GM23248 (cell line): ENCODE data around the gene PYY. TPM values are rescaled to one million over a fixed set of nuclear protein-coding genes. Genes with fewer than 3 reads are reported as not detected.

ENCODE experiments used
- DNase-seq: peaks from one replicate; pipeline ENCODE4 v3.0.0-alpha.2; 2015
- H2AFZ ChIP-seq: fragments of 200-600 bp; sonication (generic); 2 replicates; pipeline ENCODE4 v1.6.1; 2016; ENCODE audit warnings: antibody characterized with exemption
- H3F3A ChIP-seq: fragments of 200-600 bp; sonication (generic); 2 replicates; pipeline ENCODE4 v1.6.1; 2016; ENCODE audit warnings: mild to moderate bottlenecking, antibody characterized with exemption, mixed run types; ENCODE audit not compliant: insufficient read depth
- H3K27ac ChIP-seq: fragments of 200-600 bp; sonication (generic); 2 replicates; pipeline ENCODE4 v1.5.1; 2016; ENCODE audit warnings: mild to moderate bottlenecking
- H3K27me3 ChIP-seq: fragments of 200-600 bp; sonication (generic); replicated peaks from 2 replicates; pipeline ENCODE4 v1.6.1; 2016; ENCODE audit warnings: mild to moderate bottlenecking; ENCODE audit not compliant: insufficient read depth
- H3K36me3 ChIP-seq: fragments of 200-600 bp; sonication (generic); 2 replicates; pipeline ENCODE4 v1.6.1; 2016; ENCODE audit warnings: low read depth, mild to moderate bottlenecking
- H3K4me1 ChIP-seq: fragments of 200-600 bp; sonication (generic); 2 replicates; pipeline ENCODE4 v1.6.1; 2016; ENCODE audit warnings: mild to moderate bottlenecking; ENCODE audit not compliant: insufficient read depth
- H3K4me2 ChIP-seq: fragments of 200-600 bp; sonication (generic); one replicate; pipeline ENCODE4 v1.6.1; 2016; ENCODE audit warnings: mild to moderate bottlenecking; ENCODE audit not compliant: unreplicated experiment
- H3K4me3 ChIP-seq: fragments of 200-600 bp; sonication (generic); 2 replicates; pipeline ENCODE4 v1.5.1; 2016; ENCODE audit warnings: mild to moderate bottlenecking
- H3K79me2 ChIP-seq: fragments of 200-600 bp; sonication (generic); 2 replicates; pipeline ENCODE4 v1.6.1; 2016; ENCODE audit warnings: mild to moderate bottlenecking; ENCODE audit not compliant: insufficient read depth
- H3K9ac ChIP-seq: fragments of 200-600 bp; sonication (generic); 2 replicates; pipeline ENCODE4 v1.6.1; 2016; ENCODE audit warnings: mild to moderate bottlenecking
- H3K9me2 ChIP-seq: fragments of 200-600 bp; sonication (generic); 2 replicates; pipeline ENCODE4 v1.6.1; 2016; ENCODE audit warnings: mixed run types, mild to moderate bottlenecking, moderate library complexity; ENCODE audit not compliant: insufficient read depth
- H3K9me3 ChIP-seq: fragments of 200-600 bp; sonication (generic); one replicate; pipeline ENCODE4 v1.6.1; 2017; ENCODE audit warnings: low read depth
- H4K20me1 ChIP-seq: fragments of 200-600 bp; sonication (generic); 2 replicates; pipeline ENCODE4 v1.6.0; 2016; ENCODE audit not compliant: insufficient read depth
- EZH2 ChIP-seq: fragments of 200-600 bp; sonication (generic); IDR thresholded peaks from 2 replicates; pipeline ENCODE4 v1.6.1; 2018; ENCODE audit warnings: antibody characterized with exemption, mild to moderate bottlenecking; ENCODE audit not compliant: insufficient read depth, poor library complexity, severe bottlenecking
- EZH2phosphoT487 ChIP-seq: fragments of 200-600 bp; sonication (generic); IDR thresholded peaks from 2 replicates; pipeline ENCODE4 v1.6.1; 2018; ENCODE audit warnings: antibody characterized with exemption, moderate library complexity, mild to moderate bottlenecking, low read depth; ENCODE audit not compliant: insufficient read depth
- WGBS, 2 experiments: methylation state at CpG; one replicate each; pipeline ENCODE4 v1.1.6; 2015 to 2017; ENCODE audit warnings: low lambda C conversion rate in 2 of 2, low coverage in 1 of 2; ENCODE audit errors: missing lambda C conversion rate in 2 of 2; 5-methylcytosine and 5-hydroxymethylcytosine counted together
- in situ Hi-C: fragments of 300-500 bp; cut with MboI; formaldehyde crosslinking; loops from 2 replicates; pipeline ENCODE4 v1.15.0; 2020
- polyA plus RNA-seq: library from polyadenylated mRNA; unstranded; fragments of >200 nt; fragmentation: Nextera tagmentation; extraction: Ambion mirVana; gene quantifications from 2 replicates; pipeline ENCODE4 v1.2.1, GENCODE V29; 2016
- total RNA-seq: library from RNA; depleted of rRNA; stranded (reverse); fragments of >200 nt; shearing (Covaris generic); gene quantifications from 2 replicates; pipeline ENCODE4 v1.2.3, GENCODE V29; 2014

PYY gene
- total and polyA plus RNA-seq, 2 experiments from 2014 or later, result not detected

DNA sequence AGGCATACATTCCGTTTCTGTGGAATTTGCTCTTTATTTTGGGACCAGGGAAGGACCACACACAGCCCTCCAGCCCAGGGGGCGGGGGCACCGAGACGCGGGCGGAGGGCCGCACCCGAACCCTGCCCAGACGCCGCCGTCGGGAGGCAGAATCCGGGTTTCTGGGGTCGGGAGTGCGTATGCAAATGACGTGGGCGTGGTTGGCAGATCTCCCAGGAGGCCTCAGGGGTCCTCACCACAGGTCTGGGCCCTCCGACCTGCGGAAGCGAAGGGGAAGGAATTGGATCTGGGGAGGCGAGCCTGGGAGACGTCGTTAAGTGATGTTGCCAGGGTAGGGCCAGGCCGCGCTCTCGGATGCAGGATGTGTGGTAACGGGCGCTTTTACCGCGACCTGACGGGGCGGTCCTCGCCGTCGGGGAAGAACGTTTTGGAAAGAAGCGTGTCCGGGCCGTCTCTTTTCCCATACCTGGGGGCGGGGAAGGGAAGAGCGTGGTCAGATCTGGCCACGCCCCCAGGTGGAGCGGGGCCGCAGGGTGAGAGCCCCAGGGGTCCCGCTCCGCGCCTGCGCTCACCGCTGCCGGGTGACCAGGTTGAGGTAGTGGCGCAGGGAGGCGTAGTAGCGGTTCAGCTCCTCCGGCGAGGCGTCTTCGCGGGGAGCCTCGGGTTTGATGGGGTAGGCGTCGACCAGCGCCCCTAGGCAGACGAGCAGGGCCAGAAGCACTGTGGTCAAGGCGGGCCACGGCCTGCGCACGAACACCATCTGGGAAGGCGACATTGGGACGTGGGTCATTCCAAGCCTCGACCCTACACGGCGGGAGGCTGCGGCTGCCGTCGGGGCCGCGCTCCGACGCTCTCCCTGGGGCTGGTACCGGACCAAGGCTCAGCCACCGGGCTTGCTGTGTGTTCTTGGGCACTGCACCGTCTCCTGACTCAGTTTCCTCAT, 745 bp downstream of the PYY start:
- no peaks in the 10 kb centered on the region for H3K9me3 ChIP-seq
- 6% methylated on average over 60 to 75 of the region's 82 CpGs for WGBS, 2 experiments
- peak overlapping the region; percentile 14 for H3K4me2 ChIP-seq
- no peaks in the 10 kb centered on the region for H3K9me2 ChIP-seq
- H4K20me1 ChIP-seq, result no peaks in the 10 kb centered on the region
- no peak overlapping the region for H3K27ac ChIP-seq
- 0 out of 2 replicates have a peak overlapping the region, but pooled peaks have one; percentile 7 for H3K4me3 ChIP-seq
- no peaks in the 10 kb centered on the region for H3K79me2 ChIP-seq
- no peaks in the 10 kb centered on the region for H3K4me1 ChIP-seq
- H3K27me3 ChIP-seq, result peaks cover 40% of the 10 kb centered on the region
- in situ Hi-C loops, result no loop called here
- H3K9ac ChIP-seq, result no peak overlapping the region
- TF ChIP-seq EZH2phosphoT487 (0 out of 2 replicates have a peak, but pooled peaks have one; percentile 69), EZH2 (peak; percentile 93)
- peak; percentile 19 for DNase-seq
- no peak overlapping the region for H2AFZ ChIP-seq
- H3K36me3 ChIP-seq, result no peaks in the 10 kb centered on the region
- no peaks in the 10 kb centered on the region for H3F3A ChIP-seq

- TF ChIP-seq EZH2 (no peak), EZH2phosphoT487 (no peak)
- Histone ChIP-seq H3K27ac (no peak overlapping the region), H3K79me2 (no peaks in the 10 kb centered on the region), H4K20me1 (no peaks in the 10 kb centered on the region), H3K4me1 (no peaks in the 10 kb centered on the region), H3K9me3 (no peaks in the 10 kb centered on the region), H3K4me3 (0 out of 2 replicates have a peak overlapping the region, but pooled peaks have one; percentile 7), H3K4me2 (peak overlapping the region; percentile 14), H3K9me2 (no peaks in the 10 kb centered on the region), H3K27me3 (peaks cover 40% of the 10 kb centered on the region), H3K9ac (no peak overlapping the region), H3F3A (no peaks in the 10 kb centered on the region), H3K36me3 (no peaks in the 10 kb centered on the region), H2AFZ (no peak overlapping the region)
- 2 to 5% methylated on average over 18 to 19 of the region's 19 CpGs for WGBS, 2 experiments
- peak; percentile 34 for DNase-seq
- in situ Hi-C loops, result no loop called here
Measured at GRCh38 chr17:43952351-43952723, 1.4 kb downstream of the PYY start.

DNA sequence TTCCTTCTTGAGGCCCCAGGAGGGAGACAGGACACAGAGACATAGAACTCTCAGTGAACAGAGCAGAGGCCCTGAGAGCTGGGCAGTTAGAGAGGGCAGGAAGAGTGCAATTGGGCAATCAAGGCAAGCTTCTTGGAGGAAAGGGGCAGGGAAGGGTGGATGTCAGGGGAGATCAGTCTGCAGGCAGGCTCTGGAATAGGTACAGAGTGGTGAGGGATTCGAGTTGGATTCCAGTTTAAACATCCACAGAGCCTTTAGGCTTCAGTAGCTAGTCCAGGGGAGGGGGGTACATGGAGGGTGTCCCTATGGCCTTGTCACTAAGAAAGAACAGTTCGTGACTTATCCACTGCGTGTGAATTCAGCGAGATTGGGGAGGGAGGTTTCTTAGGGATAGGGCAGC, 2.0 kb downstream of the PYY start:
- no peak for DNase-seq
- Histone ChIP-seq H3K9ac (no peak overlapping the region), H3K79me2 (no peaks in the 10 kb centered on the region), H3K4me1 (no peaks in the 10 kb centered on the region), H3K36me3 (no peaks in the 10 kb centered on the region), H2AFZ (no peak overlapping the region), H3K9me3 (no peaks in the 10 kb centered on the region), H3K4me3 (no peak overlapping the region), H3F3A (no peaks in the 10 kb centered on the region), H3K4me2 (no peak overlapping the region), H3K27ac (no peak overlapping the region), H4K20me1 (no peaks in the 10 kb centered on the region), H3K9me2 (no peaks in the 10 kb centered on the region), H3K27me3 (peaks cover 40% of the 10 kb centered on the region)
- in situ Hi-C loops, result no loop called here
- WGBS, 2 experiments, result 62 to 69% methylated on average over 4 of the region's 4 CpGs
- TF ChIP-seq EZH2, result no peak
- no peak for TF ChIP-seq EZH2phosphoT487

DNA sequence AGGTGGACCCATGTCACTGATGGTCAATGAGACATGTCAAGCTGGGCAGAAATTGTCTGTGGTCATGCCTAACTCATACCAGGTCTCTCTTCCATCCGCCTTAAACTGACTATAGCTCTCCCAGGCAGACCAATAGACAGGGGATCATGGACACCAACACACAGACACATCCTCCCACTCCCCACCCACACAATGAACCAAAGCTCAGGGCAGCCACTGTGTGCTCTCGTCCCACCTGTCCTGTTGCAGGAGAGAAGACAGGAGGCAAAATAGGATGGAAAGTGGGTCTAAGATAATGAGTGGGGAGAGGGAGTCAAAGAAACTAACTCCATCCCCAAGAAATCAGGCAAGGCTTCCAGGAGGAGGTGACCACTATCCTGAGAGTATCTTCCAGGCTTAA, 3.2 kb downstream of the PYY start:
- H3K4me2 ChIP-seq, result no peak overlapping the region
- H4K20me1 ChIP-seq, result no peaks in the 10 kb centered on the region
- DNase-seq, result no peak
- no peak overlapping the region for H3K27ac ChIP-seq
- H3K36me3 ChIP-seq, result no peaks in the 10 kb centered on the region
- WGBS, 2 experiments, result 65 to 74% methylated on average over 2 of the region's 2 CpGs
- in situ Hi-C loops, result no loop called here
- H3K4me1 ChIP-seq, result no peaks in the 10 kb centered on the region; the same call in 1 of the 2 replicates
- no peaks in the 10 kb centered on the region for H3K9me2 ChIP-seq
- no peaks in the 10 kb centered on the region for H3K9me3 ChIP-seq
- no peak overlapping the region for H3K9ac ChIP-seq
- no peak for TF ChIP-seq EZH2phosphoT487
- no peak for TF ChIP-seq EZH2
- no peaks in the 10 kb centered on the region for H3F3A ChIP-seq
- no peak overlapping the region for H3K4me3 ChIP-seq
- H2AFZ ChIP-seq, result no peak overlapping the region
- peaks cover 40% of the 10 kb centered on the region for H3K27me3 ChIP-seq
- no peaks in the 10 kb centered on the region for H3K79me2 ChIP-seq
